Mucosa of rectum (tissue), 2 donors: ENCODE measurements around the gene CPLANE2.
"Not testable (repeated sequence)": the region's sequence is repeated elsewhere in the genome, so short reads cannot be mapped to it uniquely, and the experiment has no call there.

Experiments
- H3K27ac ChIP-seq, 2 donors: one replicate each; pipeline ENCODE4 v1.7.0; 2013; ENCODE audit warnings: inconsistent platforms in 2 of 2, low read depth in 2 of 2, low read length in 2 of 2
- H3K27me3 ChIP-seq, 2 donors: one replicate each; pipeline ENCODE4 v1.7.0; 2013; ENCODE audit warnings: low read length in 2 of 2; ENCODE audit not compliant: control insufficient read depth in 2 of 2, insufficient read depth in 2 of 2
- H3K36me3 ChIP-seq, 2 donors: one replicate each; pipeline ENCODE4 v1.7.0; 2013; ENCODE audit warnings: low read length in 2 of 2; ENCODE audit not compliant: control insufficient read depth in 2 of 2, insufficient read depth in 2 of 2
- H3K4me1 ChIP-seq, 2 donors: one replicate each; pipeline ENCODE4 v1.7.0; 2013; ENCODE audit warnings: low read length in 2 of 2, mild to moderate bottlenecking in 1 of 2; ENCODE audit not compliant: control insufficient read depth in 2 of 2, insufficient read depth in 2 of 2
- H3K4me3 ChIP-seq, 2 donors: one replicate each; pipeline ENCODE4 v1.7.0; 2013; ENCODE audit warnings: low read length in 2 of 2
- H3K9ac ChIP-seq, 2 donors: one replicate each; pipeline ENCODE4 v1.7.0; 2013; ENCODE audit warnings: low read length in 2 of 2, low read depth in 1 of 2, mild to moderate bottlenecking in 1 of 2
- H3K9me3 ChIP-seq, 2 donors: one replicate each; pipeline ENCODE4 v1.7.0; 2013; ENCODE audit warnings: low read length in 2 of 2; ENCODE audit not compliant: control insufficient read depth in 2 of 2
- donor health status: healthy.
- donor health status: Normal muscosa, but diverticular disease.

Gene CPLANE2

DNA sequence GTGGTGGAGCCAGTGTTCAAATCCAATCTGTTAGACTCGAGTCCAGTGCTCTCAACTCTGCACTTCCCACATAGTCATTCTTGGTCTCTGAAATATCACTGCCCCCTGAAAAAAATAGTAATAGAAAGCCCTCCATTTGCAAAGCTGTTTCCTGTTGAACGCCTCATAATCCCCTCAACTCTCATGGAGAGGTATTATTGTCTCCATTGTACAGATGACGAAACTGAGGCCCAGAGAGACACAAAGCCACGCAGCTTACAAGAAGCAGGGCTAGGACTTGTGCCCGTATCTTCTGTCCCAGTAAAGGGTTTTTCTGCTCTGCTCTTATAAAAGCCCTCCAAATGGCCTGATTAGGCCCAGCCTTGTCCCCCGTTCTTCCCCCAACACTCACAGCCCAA, 18.3 kb downstream of the CPLANE2 start:
- no peaks in the 10 kb centered on the region for H3K36me3 ChIP-seq
- peak overlapping the region; percentile 88 to 94 for H3K27ac ChIP-seq
- H3K27me3 ChIP-seq = no peaks in the 10 kb centered on the region
- peak overlapping the region in 1 of 2 donors; percentile 70 for H3K9ac ChIP-seq
- H3K4me1 ChIP-seq = peaks cover 21 to 27% of the 10 kb centered on the region in 2 donors
- no peak overlapping the region for H3K4me3 ChIP-seq
- H3K9me3 ChIP-seq = no peaks in the 10 kb centered on the region

- Histone ChIP-seq H3K9ac (peak overlapping the region; percentile 52 to 70), H3K4me3 (peak overlapping the region; percentile 61 to 70), H3K36me3 (no peaks in the 10 kb centered on the region), H3K27ac (peak overlapping the region; percentile 88 to 94), H3K27me3 (no peaks in the 10 kb centered on the region), H3K9me3 (no peaks in the 10 kb centered on the region), H3K4me1 (peaks cover 21 to 27% of the 10 kb centered on the region in 2 donors)
Measured at GRCh38 chr1:16218014-16218673, 18.8 kb downstream of the CPLANE2 start.

DNA sequence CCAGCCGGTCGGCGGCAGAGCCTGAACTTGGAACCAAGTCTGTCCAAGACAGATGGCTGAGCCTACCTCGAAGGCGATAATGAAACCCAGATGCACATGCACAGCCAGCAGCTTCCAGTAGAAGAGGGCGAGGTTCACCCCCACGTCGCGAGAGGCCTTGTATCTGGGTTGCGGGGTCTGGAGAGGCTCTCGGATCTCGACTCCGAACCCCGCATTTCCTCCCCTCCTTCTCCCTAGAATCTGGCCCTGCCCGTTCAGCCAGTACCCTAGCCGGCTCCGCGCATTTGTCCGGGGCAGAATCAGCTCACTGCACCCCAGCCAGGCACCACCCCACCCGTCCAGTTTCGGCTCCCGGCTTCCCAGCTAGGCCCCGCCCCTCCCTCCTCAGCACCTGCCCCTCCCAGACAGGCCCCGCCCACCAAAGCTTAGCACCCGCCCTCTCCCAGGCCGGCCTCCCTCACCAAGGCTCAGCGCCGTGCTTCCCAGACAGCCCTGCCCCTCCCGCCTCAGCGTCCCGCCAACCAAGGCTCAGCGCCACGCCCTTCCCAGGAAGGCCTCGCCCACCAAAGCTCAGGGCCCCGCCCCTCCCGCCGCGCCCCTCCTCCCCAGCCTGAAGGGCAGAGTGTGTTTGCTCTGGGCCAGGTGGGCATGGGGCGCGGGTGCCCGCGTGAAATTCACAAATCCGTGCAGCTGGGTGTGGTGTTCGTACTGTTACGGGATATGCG, 19.8 kb downstream of the CPLANE2 start:
- H3K36me3 ChIP-seq = no peaks in the 10 kb centered on the region
- peaks cover 23 to 27% of the 10 kb centered on the region in 2 donors for H3K4me1 ChIP-seq
- H3K4me3 ChIP-seq = peak overlapping the region; percentile 86 to 88
- peak overlapping the region; percentile 88 to 94 for H3K27ac ChIP-seq
- no peaks in the 10 kb centered on the region for H3K9me3 ChIP-seq
- peak overlapping the region; percentile 70 to 84 for H3K9ac ChIP-seq
- H3K27me3 ChIP-seq = no peaks in the 10 kb centered on the region

DNA sequence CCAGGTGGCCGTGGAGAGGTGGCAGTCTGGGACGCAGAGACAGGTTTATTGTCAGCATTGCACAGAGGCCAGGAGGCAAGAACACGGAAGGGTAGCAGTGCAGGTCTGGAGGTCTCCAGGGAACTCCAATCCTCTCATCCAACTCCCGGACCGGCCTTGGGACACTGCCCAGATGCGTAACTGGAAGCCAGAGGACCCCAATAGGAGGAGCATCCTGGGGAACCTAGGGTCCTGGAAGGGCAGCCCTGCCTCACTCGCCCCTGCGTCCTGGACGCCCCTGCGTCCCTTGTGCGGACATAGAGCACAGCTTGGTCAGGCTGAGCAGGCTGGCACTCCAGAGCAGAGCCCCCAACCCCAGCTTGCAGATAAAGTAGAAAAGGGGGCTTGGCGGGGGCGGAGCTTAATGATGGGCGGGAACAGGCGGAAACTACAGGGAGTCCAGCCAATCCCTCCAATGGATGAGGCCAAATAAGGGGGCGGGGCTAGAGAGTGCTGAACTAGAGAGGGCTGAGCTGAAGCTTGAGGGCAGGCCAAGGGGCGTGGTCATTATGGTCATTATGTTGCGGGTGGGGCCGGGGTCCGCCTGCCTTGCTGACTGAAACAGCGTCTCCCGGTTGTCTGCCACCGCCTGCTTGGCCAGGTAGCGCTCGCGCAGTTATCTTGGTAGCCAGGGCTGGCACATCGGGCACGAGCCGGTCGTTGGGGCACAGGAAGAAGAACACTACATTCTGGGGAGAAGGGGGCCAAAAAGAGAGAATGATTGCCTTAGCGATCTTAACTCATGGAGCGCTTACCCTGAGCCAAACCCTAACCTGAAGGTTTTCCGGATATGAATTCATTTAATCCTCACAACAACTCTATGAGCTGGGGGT, 20.9 kb downstream of the CPLANE2 start:
- H3K9me3 ChIP-seq = no peaks in the 10 kb centered on the region
- H3K27me3 ChIP-seq = no peaks in the 10 kb centered on the region
- peak overlapping the region; percentile 86 to 88 for H3K4me3 ChIP-seq
- H3K36me3 ChIP-seq = no peaks in the 10 kb centered on the region
- H3K9ac ChIP-seq = peak overlapping the region; percentile 61 to 84
- peaks cover 24 to 27% of the 10 kb centered on the region in 2 donors for H3K4me1 ChIP-seq
- H3K27ac ChIP-seq = peak overlapping the region; percentile 84 to 88

DNA sequence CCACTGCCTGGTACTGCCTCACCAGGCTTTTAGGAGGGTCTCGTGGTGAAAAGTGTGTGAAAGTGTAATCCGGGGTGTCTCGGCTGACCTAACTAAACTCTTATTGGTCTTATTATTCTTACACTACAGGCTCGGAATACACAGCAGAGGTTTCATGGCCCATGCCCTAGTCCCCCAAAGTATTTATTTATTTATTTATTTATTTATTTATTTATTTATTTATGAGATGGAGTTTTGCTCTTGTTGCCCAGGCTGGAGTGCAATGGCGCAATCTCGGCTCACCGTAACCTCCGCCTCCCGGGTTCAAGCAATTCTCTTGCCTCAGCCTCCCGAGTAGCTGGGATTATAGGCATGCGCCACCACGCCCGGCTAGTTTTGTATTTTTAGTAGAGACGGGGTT, 21.7 kb downstream of the CPLANE2 start:
- not testable (repeated sequence) for H3K9ac ChIP-seq

GRCh38 chr1:16213544-16213943, 23.4 kb downstream of the CPLANE2 start:
- H3K4me3 ChIP-seq, H3K9ac ChIP-seq, H3K9me3 ChIP-seq, H3K27me3 ChIP-seq, H3K27ac ChIP-seq, H3K36me3 ChIP-seq: not testable (repeated sequence)
- peaks cover 24 to 25% of the 10 kb centered on the region in 2 donors for H3K4me1 ChIP-seq

More for the DNA sequence above, 21.7 kb downstream of the CPLANE2 start:
- not testable (repeated sequence) for H3K36me3 ChIP-seq, H3K9me3 ChIP-seq, H3K4me3 ChIP-seq, H3K27me3 ChIP-seq, H3K27ac ChIP-seq
- H3K4me1 ChIP-seq = peaks cover 24 to 27% of the 10 kb centered on the region in 2 donors

GRCh38 chr1:16213013-16213412, 24.0 kb downstream of the CPLANE2 start:
- Histone ChIP-seq H3K27ac (no peak overlapping the region), H3K4me3 (no peak overlapping the region), H3K27me3 (no peaks in the 10 kb centered on the region), H3K9ac (no peak overlapping the region), H3K36me3 (no peaks in the 10 kb centered on the region), H3K9me3 (no peaks in the 10 kb centered on the region), H3K4me1 (peaks cover 19 to 20% of the 10 kb centered on the region in 2 donors)

DNA sequence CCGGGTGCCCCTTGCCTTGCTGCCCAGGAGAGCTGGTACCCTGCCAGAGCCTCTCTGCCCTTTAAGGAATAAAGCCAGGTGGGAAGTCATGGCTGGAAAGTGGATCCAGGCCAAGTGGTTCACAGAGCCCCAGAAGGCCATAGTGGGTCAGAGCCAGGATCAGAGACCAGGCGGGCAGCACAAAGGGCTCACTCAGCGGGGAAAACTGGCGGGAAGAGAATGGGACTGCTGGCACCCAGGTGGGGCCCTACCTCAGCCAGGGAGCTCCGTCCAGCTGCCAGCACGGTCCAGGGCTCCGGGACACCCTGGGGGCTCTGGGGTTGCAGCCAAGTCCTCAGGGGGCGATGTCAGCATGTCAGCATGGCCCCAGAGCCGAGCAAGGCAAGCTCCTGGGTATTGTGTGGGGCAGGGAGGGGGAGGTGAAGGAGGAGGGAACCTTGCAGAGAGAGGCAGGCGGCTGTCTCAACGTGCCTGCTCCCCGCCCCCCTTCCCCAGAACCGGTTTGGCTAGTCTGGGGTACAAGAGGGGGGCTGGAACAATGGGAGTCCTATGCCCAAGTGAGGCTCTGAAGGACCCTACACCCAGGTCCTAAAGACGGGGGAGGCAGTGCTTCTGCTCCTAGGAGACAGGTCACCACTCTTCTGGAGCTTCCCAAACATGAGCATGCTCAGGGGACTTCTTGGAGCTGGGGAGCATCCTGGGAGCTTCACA, 24.6 kb downstream of the CPLANE2 start, which contains the start of gene ARHGEF19:
TSS of gene ARHGEF19 (minus strand) at position 402 of the 711 bp plus-strand sequence. CDS start 3,598 bp downstream, outside the sequence.
- peaks cover 17% of the 10 kb centered on the region in 2 donors for H3K4me1 ChIP-seq
- H3K27me3 ChIP-seq = no peaks in the 10 kb centered on the region
- H3K9ac ChIP-seq = peak within 1 kb of the TSS in 1 of 2 donors; percentile 34
- no peaks in the 10 kb centered on the region for H3K36me3 ChIP-seq
- H3K27ac ChIP-seq = no peak within 1 kb of the TSS
- H3K4me3 ChIP-seq = no peak within 1 kb of the TSS
- H3K9me3 ChIP-seq = no peaks in the 10 kb centered on the region

DNA sequence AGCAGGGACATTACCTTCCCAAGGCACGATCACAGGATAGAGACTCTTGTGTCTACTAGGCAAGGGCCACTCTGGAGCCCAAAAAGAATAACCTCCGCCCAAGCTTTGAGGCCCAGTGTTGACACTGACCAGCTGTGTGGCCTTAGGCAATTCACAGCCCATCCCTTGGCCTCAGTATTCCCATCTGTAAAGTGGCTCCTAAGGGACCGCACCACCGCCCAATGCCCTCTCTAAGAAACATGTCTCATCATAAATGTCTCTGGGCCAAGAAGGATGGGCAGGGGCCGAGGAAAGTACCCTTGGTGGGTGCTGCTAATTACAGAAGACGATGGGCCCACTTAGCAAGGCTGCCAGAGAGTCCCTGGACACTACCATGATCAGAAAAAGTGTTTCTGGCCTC, 25.2 kb downstream of the CPLANE2 start:
- Histone ChIP-seq H3K9ac (peak overlapping the region in 1 of 2 donors; percentile 34), H3K4me3 (no peak overlapping the region), H3K27me3 (no peaks in the 10 kb centered on the region), H3K4me1 (peaks cover 17 to 19% of the 10 kb centered on the region in 2 donors), H3K27ac (no peak overlapping the region), H3K36me3 (no peaks in the 10 kb centered on the region), H3K9me3 (no peaks in the 10 kb centered on the region)
